ENCODE results near the gene OLFM4. TPM values are rescaled to one million over a fixed set of nuclear protein-coding genes. Genes with fewer than 3 reads are reported as not detected.
A peak's percentile ranks its signal among the peaks of the same experiment; 100 is the strongest.
"Not testable (repeated sequence)": the region's sequence is repeated elsewhere in the genome, so short reads cannot be mapped to it uniquely, and the experiment has no call there.

The OLFM4 gene
- total and polyA plus RNA-seq, 2 donors from 2014 or later = 14.6 to 40.9 TPM

DNA sequence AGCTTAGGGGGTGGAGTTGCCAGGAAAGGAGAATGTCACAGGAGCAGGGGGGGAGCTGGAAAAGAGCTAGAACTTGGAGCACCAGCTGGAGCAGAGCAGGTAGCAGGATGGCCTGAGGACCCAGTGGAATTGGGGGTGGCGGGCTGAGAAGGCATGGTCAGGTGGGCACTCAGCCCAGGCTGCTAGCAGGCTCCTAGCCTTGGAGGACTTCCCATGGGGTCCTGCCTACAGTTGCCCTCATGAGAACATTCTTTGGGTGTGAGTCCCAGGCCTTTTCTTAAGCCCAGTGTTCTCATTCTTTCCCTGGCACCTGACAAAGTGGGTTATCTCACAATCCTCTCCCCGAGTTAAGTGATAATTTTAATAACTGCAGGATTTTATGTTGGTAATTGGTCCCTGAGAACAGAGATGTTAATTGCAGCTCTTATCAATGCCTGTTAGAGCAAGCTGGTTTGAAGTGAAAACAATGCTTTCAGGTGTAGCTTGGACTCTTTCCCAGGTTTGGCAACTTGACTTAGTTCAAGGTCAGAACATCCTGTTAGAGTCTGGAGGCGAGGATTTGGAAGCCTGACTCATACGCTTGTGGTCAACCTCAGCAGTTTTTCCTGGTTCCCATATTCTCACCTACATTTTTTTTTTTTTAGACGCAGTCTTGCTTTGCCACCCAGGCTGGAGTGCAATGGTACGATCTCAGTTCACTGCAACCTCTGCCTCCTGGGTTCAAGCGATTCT, 18.1 kb upstream of the OLFM4 start:
- H3K4me3 ChIP-seq (ENCODE audit: low read length in 3 of 3) = no peak overlapping the region
- peak overlapping the region; percentile 67 to 77 for H3K27ac ChIP-seq (ENCODE audit: low read depth in 2 of 2, low read length in 2 of 2)
- intact Hi-C loops (cut with DNase I) = no loop called here
- DNase-seq (no peak), FAIRE-seq (peak; percentile 21)
- peaks cover 0 to 4% (median 3%) of the 10 kb centered on the region in 3 donors for H3K4me1 ChIP-seq (ENCODE audit: control insufficient read depth in 2 of 3, insufficient read depth in 2 of 3, low read depth in 1 of 3, low read length in 3 of 3)
- TF ChIP-seq, protein P1, sequence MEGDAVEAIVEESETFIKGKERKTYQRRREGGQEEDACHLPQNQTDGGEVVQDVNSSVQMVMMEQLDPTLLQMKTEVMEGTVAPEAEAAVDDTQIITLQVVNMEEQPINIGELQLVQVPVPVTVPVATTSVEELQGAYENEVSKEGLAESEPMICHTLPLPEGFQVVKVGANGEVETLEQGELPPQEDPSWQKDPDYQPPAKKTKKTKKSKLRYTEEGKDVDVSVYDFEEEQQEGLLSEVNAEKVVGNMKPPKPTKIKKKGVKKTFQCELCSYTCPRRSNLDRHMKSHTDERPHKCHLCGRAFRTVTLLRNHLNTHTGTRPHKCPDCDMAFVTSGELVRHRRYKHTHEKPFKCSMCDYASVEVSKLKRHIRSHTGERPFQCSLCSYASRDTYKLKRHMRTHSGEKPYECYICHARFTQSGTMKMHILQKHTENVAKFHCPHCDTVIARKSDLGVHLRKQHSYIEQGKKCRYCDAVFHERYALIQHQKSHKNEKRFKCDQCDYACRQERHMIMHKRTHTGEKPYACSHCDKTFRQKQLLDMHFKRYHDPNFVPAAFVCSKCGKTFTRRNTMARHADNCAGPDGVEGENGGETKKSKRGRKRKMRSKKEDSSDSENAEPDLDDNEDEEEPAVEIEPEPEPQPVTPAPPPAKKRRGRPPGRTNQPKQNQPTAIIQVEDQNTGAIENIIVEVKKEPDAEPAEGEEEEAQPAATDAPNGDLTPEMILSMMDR (IDR thresholded peaks at IDR 0.05; ENCODE audit: borderline replicate concordance, extremely low read depth, insufficient read depth) = no peak
- H3K9me3 ChIP-seq (ENCODE audit: control insufficient read depth in 2 of 3, insufficient read depth in 1 of 3, low read length in 3 of 3) = no peaks in the 10 kb centered on the region
- H3K36me3 ChIP-seq (ENCODE audit: control insufficient read depth in 2 of 3, insufficient read depth in 3 of 3, low read length in 3 of 3) = no peaks in the 10 kb centered on the region
- no peak overlapping the region for H3K9ac ChIP-seq (ENCODE audit: low read length in 3 of 3)
- H3K27me3 ChIP-seq (ENCODE audit: control insufficient read depth, insufficient read depth, low read length) = no peaks in the 10 kb centered on the region

DNA sequence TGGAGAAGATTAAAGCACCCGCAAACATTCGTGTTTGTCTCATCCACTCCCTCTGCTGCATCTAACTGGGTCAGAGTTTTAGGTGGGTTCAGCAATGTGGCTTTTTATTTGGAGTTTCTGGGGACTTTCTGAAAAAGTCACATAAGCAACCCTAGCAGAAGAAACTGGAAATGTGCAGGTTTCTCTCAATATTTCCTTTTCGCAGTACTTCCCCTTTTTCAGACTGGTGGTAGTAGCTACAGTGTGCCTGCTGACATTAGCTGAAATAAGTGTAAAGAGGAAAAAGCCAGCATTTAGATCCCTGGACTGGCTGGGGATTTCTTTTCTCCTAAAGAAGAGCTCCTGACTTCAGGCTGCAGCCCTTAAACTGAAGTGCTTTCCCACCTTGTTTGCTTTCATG, 15.9 kb upstream of the OLFM4 start:
- DNase-seq (no peak), FAIRE-seq (no peak)
- Histone ChIP-seq H3K4me1 (ENCODE audit: control insufficient read depth in 2 of 3, insufficient read depth in 2 of 3, low read depth in 1 of 3, low read length in 3 of 3) (peaks cover 0 to 4% (median 3%) of the 10 kb centered on the region in 3 donors), H3K9ac (ENCODE audit: low read length in 3 of 3) (no peak overlapping the region), H3K36me3 (ENCODE audit: control insufficient read depth in 2 of 3, insufficient read depth in 3 of 3, low read length in 3 of 3) (no peaks in the 10 kb centered on the region), H3K4me3 (ENCODE audit: low read length in 3 of 3) (no peak overlapping the region), H3K27me3 (ENCODE audit: control insufficient read depth, insufficient read depth, low read length) (no peaks in the 10 kb centered on the region), H3K9me3 (ENCODE audit: control insufficient read depth in 2 of 3, insufficient read depth in 1 of 3, low read length in 3 of 3) (peaks cover 0 to 4% (median 0%) of the 10 kb centered on the region in 3 donors), H3K27ac (ENCODE audit: low read depth in 2 of 2, low read length in 2 of 2) (no peak overlapping the region)
- TF ChIP-seq, protein P1 (IDR thresholded peaks at IDR 0.05; ENCODE audit: borderline replicate concordance, extremely low read depth, insufficient read depth) = no peak
- intact Hi-C loops (cut with DNase I) = no loop called here

- Histone ChIP-seq H3K4me1 (ENCODE audit: control insufficient read depth in 2 of 3, insufficient read depth in 2 of 3, low read depth in 1 of 3, low read length in 3 of 3) (peaks cover 0 to 4% (median 3%) of the 10 kb centered on the region in 3 donors), H3K9me3 (ENCODE audit: control insufficient read depth in 2 of 3, insufficient read depth in 1 of 3, low read length in 3 of 3) (peaks cover 0 to 4% (median 0%) of the 10 kb centered on the region in 3 donors), H3K9ac (ENCODE audit: low read length in 3 of 3) (no peak overlapping the region), H3K27ac (ENCODE audit: low read depth in 2 of 2, low read length in 2 of 2) (no peak overlapping the region), H3K4me3 (ENCODE audit: low read length in 3 of 3) (no peak overlapping the region), H3K36me3 (ENCODE audit: control insufficient read depth in 2 of 3, insufficient read depth in 3 of 3, low read length in 3 of 3) (no peaks in the 10 kb centered on the region), H3K27me3 (ENCODE audit: control insufficient read depth, insufficient read depth, low read length) (no peaks in the 10 kb centered on the region)
- DNase-seq (no peak), FAIRE-seq (no peak)
- intact Hi-C loops (cut with DNase I) = no loop called here
- TF ChIP-seq, protein P1 (IDR thresholded peaks at IDR 0.05; ENCODE audit: borderline replicate concordance, extremely low read depth, insufficient read depth) = no peak
Observed at GRCh38 chr13:53013113-53013512, 15.5 kb upstream of the OLFM4 start.

- H3K4me1 ChIP-seq (ENCODE audit: control insufficient read depth in 2 of 3, insufficient read depth in 2 of 3, low read depth in 1 of 3, low read length in 3 of 3); H3K36me3 ChIP-seq (ENCODE audit: control insufficient read depth in 2 of 3, insufficient read depth in 3 of 3, low read length in 3 of 3); H3K4me3 ChIP-seq (ENCODE audit: low read length in 3 of 3); FAIRE-seq; intact Hi-C loops (cut with DNase I); DNase-seq; H3K9ac ChIP-seq (ENCODE audit: low read length in 3 of 3); H3K27me3 ChIP-seq (ENCODE audit: control insufficient read depth, insufficient read depth, low read length); H3K27ac ChIP-seq (ENCODE audit: low read depth in 2 of 2, low read length in 2 of 2); H3K9me3 ChIP-seq (ENCODE audit: control insufficient read depth in 2 of 3, insufficient read depth in 1 of 3, low read length in 3 of 3): not testable (repeated sequence)
Observed at GRCh38 chr13:53014018-53014417, 14.6 kb upstream of the OLFM4 start.
